OCI-LY1 (cell line): ENCODE data around the gene TACC3.

Experiments
- EZH2 ChIP-seq: fragments of 200-600 bp; sonication (generic), shearing (Covaris generic); IDR thresholded peaks from 2 replicates; pipeline ENCODE4 v1.8.0; 2017; ENCODE audit warnings: borderline replicate concordance, mixed run types, mild to moderate bottlenecking, antibody characterized with exemption, low read length, moderate library complexity, mixed read lengths
- TF ChIP-seq, protein P1 (sequence below): fragments of 200-600 bp; sonication (generic), shearing (Covaris generic); IDR thresholded peaks from 2 replicates; pipeline ENCODE4 v1.5.1; 2017; ENCODE audit warnings: mild to moderate bottlenecking, antibody characterized with exemption, low read length, moderate library complexity, mixed read lengths

DNA sequence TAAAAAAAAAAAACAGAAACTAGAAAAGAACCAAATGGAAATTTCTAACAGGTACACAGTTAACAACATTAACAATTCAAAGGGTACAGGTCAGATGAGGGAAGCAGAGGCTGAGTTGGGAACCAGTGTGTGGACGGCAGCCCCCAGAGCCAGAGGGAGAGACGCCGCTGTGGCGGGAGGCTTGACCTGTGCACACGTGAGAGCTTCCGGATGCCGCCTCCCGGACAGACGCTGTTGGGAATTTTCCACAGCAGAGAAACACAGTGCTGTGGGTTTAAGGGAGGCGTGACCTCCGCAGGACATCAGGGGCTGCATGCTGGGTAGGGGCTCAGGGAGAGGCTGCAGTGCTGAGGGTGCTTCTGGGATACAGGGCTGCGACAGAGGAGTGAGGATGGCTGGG is 22.2 kb downstream of the TACC3 start:
- TF ChIP-seq, protein P1, sequence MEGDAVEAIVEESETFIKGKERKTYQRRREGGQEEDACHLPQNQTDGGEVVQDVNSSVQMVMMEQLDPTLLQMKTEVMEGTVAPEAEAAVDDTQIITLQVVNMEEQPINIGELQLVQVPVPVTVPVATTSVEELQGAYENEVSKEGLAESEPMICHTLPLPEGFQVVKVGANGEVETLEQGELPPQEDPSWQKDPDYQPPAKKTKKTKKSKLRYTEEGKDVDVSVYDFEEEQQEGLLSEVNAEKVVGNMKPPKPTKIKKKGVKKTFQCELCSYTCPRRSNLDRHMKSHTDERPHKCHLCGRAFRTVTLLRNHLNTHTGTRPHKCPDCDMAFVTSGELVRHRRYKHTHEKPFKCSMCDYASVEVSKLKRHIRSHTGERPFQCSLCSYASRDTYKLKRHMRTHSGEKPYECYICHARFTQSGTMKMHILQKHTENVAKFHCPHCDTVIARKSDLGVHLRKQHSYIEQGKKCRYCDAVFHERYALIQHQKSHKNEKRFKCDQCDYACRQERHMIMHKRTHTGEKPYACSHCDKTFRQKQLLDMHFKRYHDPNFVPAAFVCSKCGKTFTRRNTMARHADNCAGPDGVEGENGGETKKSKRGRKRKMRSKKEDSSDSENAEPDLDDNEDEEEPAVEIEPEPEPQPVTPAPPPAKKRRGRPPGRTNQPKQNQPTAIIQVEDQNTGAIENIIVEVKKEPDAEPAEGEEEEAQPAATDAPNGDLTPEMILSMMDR: no peak
- TF ChIP-seq EZH2: no peak
